IMR-90 (cell line): ENCODE measurements around the gene MGAT4A. TPM values are rescaled to one million over a fixed set of nuclear protein-coding genes. Genes with fewer than 3 reads are reported as not detected.

Experiments
- ATAC-seq: fragments of 200-7000 bp; cut with Tn5 transposase; 2 replicates; pipeline ENCODE4 v1.9.1; 2020; ENCODE audit warnings: low read depth, mild to moderate bottlenecking, moderate library complexity
- BruUV-seq: library from RNA; stranded (reverse); fragments of 400-500 nt; replicated peaks from 2 replicates; lab custom pipeline; 2021; lab: Mats Ljungman, UMichigan
- CTCF ChIA-PET: fragments of 300-600 bp; formaldehyde crosslinking; extraction: SDS; loops from one replicate; lab custom pipeline; 2021; ENCODE audit warnings: antibody characterized with exemption; lab: Yijun Ruan, JAX
- POLR2A ChIA-PET: fragments of 300-600 bp; sonication (Branson Sonifier 250); formaldehyde crosslinking; loops from one replicate; lab custom pipeline; 2022; ENCODE audit warnings: antibody characterized with exemption; ENCODE audit not compliant: unreplicated experiment; lab: Charles Lee
- DNase-seq: peaks from one replicate; pipeline ENCODE4 v3.0.0; 2013
- H2AFZ ChIP-seq: replicated peaks from 2 replicates; pipeline ENCODE3; 2013; ENCODE audit warnings: low read length, mild to moderate bottlenecking; ENCODE audit not compliant: poor library complexity
- H2AK5ac ChIP-seq: 2 replicates; pipeline ENCODE4 v1.6.1; 2013; ENCODE audit warnings: low read depth, low read length, inconsistent platforms
- H2AK9ac ChIP-seq: replicated peaks from 2 replicates; pipeline ENCODE3; 2013; ENCODE audit warnings: mild to moderate bottlenecking, low read depth, low read length, moderate library complexity; ENCODE audit not compliant: poor library complexity
- H2BK120ac ChIP-seq: 2 replicates; pipeline ENCODE4 v1.6.1; 2013; ENCODE audit warnings: low read depth, low read length, inconsistent platforms
- H2BK15ac ChIP-seq: 3 replicates; pipeline ENCODE4 v1.6.1; 2013; ENCODE audit warnings: low read depth, low read length, inconsistent platforms
- H2BK20ac ChIP-seq: 2 replicates; pipeline ENCODE4 v1.6.1; 2013; ENCODE audit warnings: low read depth, mild to moderate bottlenecking, inconsistent platforms, low read length, moderate library complexity
- H2BK5ac ChIP-seq: 2 replicates; pipeline ENCODE4 v1.6.1; 2013; ENCODE audit warnings: mild to moderate bottlenecking, low read depth, low read length, inconsistent platforms; ENCODE audit not compliant: poor library complexity, severe bottlenecking
- H3K14ac ChIP-seq: replicated peaks from 2 replicates; pipeline ENCODE4 v1.6.1; 2013; ENCODE audit warnings: low read depth, low read length, inconsistent platforms
- H3K18ac ChIP-seq: 2 replicates; pipeline ENCODE4 v1.6.1; 2013; ENCODE audit warnings: low read depth, low read length, control low read depth
- H3K23ac ChIP-seq: 2 replicates; pipeline ENCODE4 v1.6.1; 2013; ENCODE audit warnings: low read depth, low read length, inconsistent platforms
- H3K27ac ChIP-seq: 2 replicates; pipeline ENCODE4 v1.5.1; 2013; ENCODE audit warnings: mild to moderate bottlenecking, control low read depth, low read length; ENCODE audit not compliant: insufficient read depth
- H3K27me3 ChIP-seq: 2 replicates; pipeline ENCODE4 v1.6.1; 2013; ENCODE audit warnings: low read length; ENCODE audit not compliant: control insufficient read depth, insufficient read depth
- H3K36me3 ChIP-seq: 2 replicates; pipeline ENCODE4 v1.6.1; 2013; ENCODE audit warnings: low read length, mixed read lengths; ENCODE audit not compliant: control insufficient read depth, insufficient read depth
- H3K4ac ChIP-seq: 2 replicates; pipeline ENCODE4 v1.6.1; 2013; ENCODE audit warnings: low read depth, low read length, inconsistent platforms
- H3K4me1 ChIP-seq: 2 replicates; pipeline ENCODE4 v1.6.1; 2013; ENCODE audit warnings: low read length, mixed read lengths; ENCODE audit not compliant: control insufficient read depth, insufficient read depth
- H3K4me2 ChIP-seq: 2 replicates; pipeline ENCODE4 v1.6.1; 2013; ENCODE audit warnings: low read depth, mild to moderate bottlenecking, control low read depth, low read length, moderate library complexity
- H3K4me3 ChIP-seq: 2 replicates; pipeline ENCODE4 v1.5.1; 2013; ENCODE audit warnings: low read depth, mild to moderate bottlenecking, control low read depth, low read length, moderate library complexity; ENCODE audit not compliant: insufficient read depth
- H3K56ac ChIP-seq: 2 replicates; pipeline ENCODE4 v1.6.1; 2013; ENCODE audit warnings: low read length, inconsistent platforms; ENCODE audit not compliant: insufficient read depth; ENCODE audit errors: extremely low read depth
- H3K79me1 ChIP-seq, 2 experiments: 2 replicates each; pipeline ENCODE4 v1.6.1; 2013; ENCODE audit warnings: low read length in 2 of 2, inconsistent platforms in 1 of 2, low read depth in 1 of 2
- H3K9ac ChIP-seq: 2 replicates; pipeline ENCODE4 v1.6.1; 2013; ENCODE audit warnings: low read depth, low read length, control low read depth
- H3K9me1 ChIP-seq: 2 replicates; pipeline ENCODE4 v1.6.1; 2013; ENCODE audit warnings: low read length, inconsistent platforms; ENCODE audit not compliant: insufficient read depth
- H3K9me3 ChIP-seq: 2 replicates; pipeline ENCODE4 v1.6.1; 2013; ENCODE audit warnings: low read length; ENCODE audit not compliant: control insufficient read depth, insufficient read depth
- H4K20me1 ChIP-seq: 2 replicates; pipeline ENCODE4 v1.6.1; 2013; ENCODE audit warnings: low read length, inconsistent platforms; ENCODE audit not compliant: insufficient read depth
- H4K5ac ChIP-seq: 2 replicates; pipeline ENCODE4 v1.6.1; 2013; ENCODE audit warnings: mild to moderate bottlenecking, low read depth, low read length, control low read depth
- H4K8ac ChIP-seq, 2 experiments: 2 replicates each; pipeline ENCODE4 v1.6.1; 2013; ENCODE audit warnings: low read depth in 2 of 2, low read length in 2 of 2, control low read depth in 1 of 2, inconsistent platforms in 1 of 2
- H4K91ac ChIP-seq: 2 replicates; pipeline ENCODE4 v1.6.1; 2013; ENCODE audit warnings: low read depth, low read length, inconsistent platforms; ENCODE audit not compliant: insufficient read depth
- CHD1 ChIP-seq: IDR thresholded peaks from 2 replicates; pipeline ENCODE4 v1.6.1; 2012; ENCODE audit warnings: low read depth, low read length, improper control_type of control experiment
- MAZ ChIP-seq: IDR thresholded peaks from 2 replicates; pipeline ENCODE4 v1.6.1; 2012; ENCODE audit warnings: low read depth, mild to moderate bottlenecking, low read length, improper control_type of control experiment, moderate library complexity, borderline replicate concordance
- POLR2A ChIP-seq: IDR thresholded peaks from 2 replicates; pipeline ENCODE4 v1.6.1; 2012; ENCODE audit warnings: mild to moderate bottlenecking, low read depth, low read length
- RAD21 ChIP-seq: IDR thresholded peaks from 2 replicates; pipeline ENCODE4 v1.6.1; 2012; ENCODE audit warnings: low read length, improper control_type of control experiment
- RCOR1 ChIP-seq: IDR thresholded peaks from 2 replicates; pipeline ENCODE4 v1.6.1; 2012; ENCODE audit warnings: mild to moderate bottlenecking, low read length, improper control_type of control experiment; ENCODE audit not compliant: insufficient replicate concordance
- SMC3 ChIP-seq: fragments of 150-350 bp; IDR thresholded peaks from 2 replicates; pipeline ENCODE4 v1.6.1; 2016; ENCODE audit warnings: low read depth, mild to moderate bottlenecking, antibody characterized with exemption, low read length, moderate library complexity
- WGBS, 2 experiments: methylation state at CpG; one replicate each; pipeline versions ENCODE4 v1.1.5 to v1.1.7; 2013; ENCODE audit warnings: missing lambda C conversion rate in 2 of 2; ENCODE audit not compliant: insufficient read length in 1 of 2; ENCODE audit errors: extremely low coverage in 2 of 2; 5-methylcytosine and 5-hydroxymethylcytosine counted together
- dilution Hi-C: fragments of 300-500 bp; cut with HindIII; formaldehyde crosslinking; loops from one replicate; pipeline ENCODE4 v1.14.3; 2018; ENCODE audit warnings: low sequenced_read_pairs; ENCODE audit not compliant: unreplicated experiment
- in situ Hi-C: fragments of 300-500 bp; cut with MboI; formaldehyde crosslinking; loops from 3 replicates; pipeline ENCODE4 v1.14.3; 2019; ENCODE audit warnings: low sequenced_read_pairs, inconsistent platforms, mixed read lengths
- intact Hi-C: fragments of 100-400 bp; cut with micrococcal nuclease; formaldehyde crosslinking; loops from 2 replicates; pipeline ENCODE4 v1.10.0; 2022
- polyA plus RNA-seq, 3 experiments: library from polyadenylated mRNA; depleted of rRNA; stranded (reverse); fragments of >200 nt; gene quantifications; 2 replicates each; pipeline ENCODE4 v1.2.3, GENCODE V29; 2012; ENCODE audit warnings: low replicate concordance in 1 of 3
- total RNA-seq: library from RNA; depleted of rRNA; stranded (reverse); fragments of >200 nt; gene quantifications from 2 replicates; pipeline ENCODE4 v1.2.3, GENCODE V29; 2012
- TF ChIP-seq, protein P1 (sequence below): conservative IDR thresholded peaks from 2 replicates; pipeline ENCODE4 v1.5.1; 2012; ENCODE audit warnings: mild to moderate bottlenecking, low read depth, low read length, improper control_type of control experiment

Gene MGAT4A
- total and polyA plus RNA-seq, 2 of the 4 experiments (the other 2 are of a cell fraction) = under 0.01 TPM; not detected in 1

DNA sequence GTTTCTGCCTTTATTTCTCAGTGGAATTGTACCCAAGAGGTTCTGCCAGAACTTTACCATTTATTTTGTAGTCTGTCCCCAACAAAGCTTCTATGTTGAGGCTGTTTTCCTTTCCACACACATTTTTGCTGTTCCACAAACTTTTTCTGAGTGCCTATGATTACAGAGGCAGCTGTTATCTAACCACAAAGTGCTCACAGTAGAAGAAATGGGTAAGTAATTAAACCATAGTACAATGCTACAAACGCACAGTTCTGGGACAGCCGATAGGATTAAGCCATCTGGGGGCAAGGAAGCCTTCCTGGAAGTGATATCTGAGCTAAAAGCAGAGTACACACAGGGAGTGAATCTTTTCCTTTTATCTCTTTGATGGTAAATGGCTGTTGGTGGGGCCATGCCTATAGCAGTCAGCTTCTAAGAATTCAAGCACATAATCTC, 3.9 kb upstream of the MGAT4A start:
- no peak overlapping the region for H3K27ac ChIP-seq
- in situ Hi-C loops (no loop called here), intact Hi-C loops (no loop called here), dilution Hi-C loops (no loop called here)
- H3K9me3 ChIP-seq = no peaks in the 10 kb centered on the region
- H3K36me3 ChIP-seq = no peaks in the 10 kb centered on the region
- H3K79me1 ChIP-seq = no peaks in the 10 kb centered on the region
- no peak overlapping the region for H2BK15ac ChIP-seq
- no peak overlapping the region for H2BK120ac ChIP-seq
- H3K9ac ChIP-seq = no peak overlapping the region
- ChIA-PET POLR2A (no interaction called here), CTCF (interaction anchor here (1.1 kb wide), 1 partner anchor 62 kb away, joined by 3 read pairs; no protein-coding TSS in a partner anchor)
- H3K23ac ChIP-seq = no peak overlapping the region
- no peak overlapping the region for H2AFZ ChIP-seq
- H3K4me3 ChIP-seq = no peak overlapping the region
- H3K4ac ChIP-seq = no peak overlapping the region
- H4K8ac ChIP-seq = no peak overlapping the region
- H3K14ac ChIP-seq = no peak overlapping the region
- no TSS peak for BruUV-seq
- no peak for ATAC-seq
- H4K5ac ChIP-seq = no peak overlapping the region
- no peak overlapping the region for H3K4me2 ChIP-seq
- H4K20me1 ChIP-seq = no peaks in the 10 kb centered on the region
- H3K27me3 ChIP-seq = peaks cover 18% of the 10 kb centered on the region
- no peak overlapping the region for H3K18ac ChIP-seq
- no peak overlapping the region for H4K91ac ChIP-seq
- no CpG with 5 or more reads among the region's 2 CpGs for WGBS, 2 experiments
- DNase-seq = no peak
- no peak overlapping the region for H2BK20ac ChIP-seq
- peaks cover 2% of the 10 kb centered on the region; the same call in 1 of the 2 replicates for H3K4me1 ChIP-seq
- H3K9me1 ChIP-seq = no peaks in the 10 kb centered on the region
- TF ChIP-seq SMC3 (no peak), RCOR1 (no peak), POLR2A (no peak), CHD1 (no peak), MAZ (no peak), RAD21 (no peak)
- TF ChIP-seq, protein P1, sequence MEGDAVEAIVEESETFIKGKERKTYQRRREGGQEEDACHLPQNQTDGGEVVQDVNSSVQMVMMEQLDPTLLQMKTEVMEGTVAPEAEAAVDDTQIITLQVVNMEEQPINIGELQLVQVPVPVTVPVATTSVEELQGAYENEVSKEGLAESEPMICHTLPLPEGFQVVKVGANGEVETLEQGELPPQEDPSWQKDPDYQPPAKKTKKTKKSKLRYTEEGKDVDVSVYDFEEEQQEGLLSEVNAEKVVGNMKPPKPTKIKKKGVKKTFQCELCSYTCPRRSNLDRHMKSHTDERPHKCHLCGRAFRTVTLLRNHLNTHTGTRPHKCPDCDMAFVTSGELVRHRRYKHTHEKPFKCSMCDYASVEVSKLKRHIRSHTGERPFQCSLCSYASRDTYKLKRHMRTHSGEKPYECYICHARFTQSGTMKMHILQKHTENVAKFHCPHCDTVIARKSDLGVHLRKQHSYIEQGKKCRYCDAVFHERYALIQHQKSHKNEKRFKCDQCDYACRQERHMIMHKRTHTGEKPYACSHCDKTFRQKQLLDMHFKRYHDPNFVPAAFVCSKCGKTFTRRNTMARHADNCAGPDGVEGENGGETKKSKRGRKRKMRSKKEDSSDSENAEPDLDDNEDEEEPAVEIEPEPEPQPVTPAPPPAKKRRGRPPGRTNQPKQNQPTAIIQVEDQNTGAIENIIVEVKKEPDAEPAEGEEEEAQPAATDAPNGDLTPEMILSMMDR = no peak
- no peak overlapping the region for H2AK5ac ChIP-seq
- H2AK9ac ChIP-seq = no peak overlapping the region
- H3K56ac ChIP-seq = no peak overlapping the region
- no peak overlapping the region for H2BK5ac ChIP-seq
